D721Med (cell line): Measurements from ENCODE around the gene ESRRG.

Source experiments
- DNase-seq: peaks from one replicate; pipeline ENCODE4 v3.0.0; 2011; ENCODE audit warnings: low spot score; ENCODE audit not compliant: insufficient read length
- FAIRE-seq: peaks from 2 replicates; lab custom pipeline; 2011; peaks lifted over from hg19 to GRCh38; lab: Jason Lieb, UNC
- TF ChIP-seq, protein P1 (sequence below): IDR thresholded peaks from 2 replicates; pipeline ENCODE4 v1.5.1; 2012; ENCODE audit warnings: mild to moderate bottlenecking, control low read depth; ENCODE audit not compliant: insufficient read depth; ENCODE audit errors: missing control alignments

The ESRRG gene

DNA sequence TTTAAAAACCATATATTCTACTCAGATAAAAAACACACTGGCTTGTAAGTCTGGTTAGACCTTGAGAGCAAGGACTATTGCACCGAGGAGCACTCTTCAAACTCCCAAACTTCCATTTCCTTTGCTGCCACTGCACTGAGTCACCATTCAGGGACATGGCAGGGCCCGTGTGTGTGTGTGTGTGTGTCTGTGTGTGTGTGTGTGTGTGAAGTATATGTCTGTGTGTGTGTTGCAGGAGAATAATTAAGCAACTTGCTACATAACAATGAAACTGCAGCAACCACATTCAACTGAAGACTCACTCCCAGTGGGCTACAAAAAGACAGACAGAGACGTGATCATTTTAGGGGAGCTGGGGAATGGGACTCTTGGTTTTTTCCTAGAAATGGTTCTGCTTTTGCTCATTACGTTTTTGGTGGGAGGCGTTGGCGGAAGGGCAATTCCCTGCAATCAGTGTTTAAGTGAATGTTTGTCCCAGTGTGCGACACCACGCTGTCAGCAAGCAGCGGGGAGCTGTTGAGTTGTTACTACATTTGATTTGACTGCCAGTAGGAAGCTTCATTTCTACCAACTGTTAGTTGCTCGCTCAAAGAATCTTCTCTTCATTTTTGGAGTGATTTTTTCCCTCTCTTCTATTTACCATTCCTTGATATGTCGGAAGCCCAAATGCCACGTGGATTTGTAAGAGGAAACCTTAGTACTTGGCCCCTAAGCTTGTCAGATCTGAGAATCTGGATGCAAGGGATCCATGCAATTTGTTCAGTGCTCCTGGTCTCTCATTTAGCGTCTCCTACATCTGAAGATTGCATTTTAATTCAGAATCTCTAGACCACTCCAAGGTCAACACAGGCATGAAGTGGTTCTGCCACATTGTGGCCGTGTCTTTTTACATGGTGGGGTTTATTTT, 36.1 kb downstream of the ESRRG start:
- DNase-seq (no peak), FAIRE-seq (peak; percentile 51)
- TF ChIP-seq, protein P1, sequence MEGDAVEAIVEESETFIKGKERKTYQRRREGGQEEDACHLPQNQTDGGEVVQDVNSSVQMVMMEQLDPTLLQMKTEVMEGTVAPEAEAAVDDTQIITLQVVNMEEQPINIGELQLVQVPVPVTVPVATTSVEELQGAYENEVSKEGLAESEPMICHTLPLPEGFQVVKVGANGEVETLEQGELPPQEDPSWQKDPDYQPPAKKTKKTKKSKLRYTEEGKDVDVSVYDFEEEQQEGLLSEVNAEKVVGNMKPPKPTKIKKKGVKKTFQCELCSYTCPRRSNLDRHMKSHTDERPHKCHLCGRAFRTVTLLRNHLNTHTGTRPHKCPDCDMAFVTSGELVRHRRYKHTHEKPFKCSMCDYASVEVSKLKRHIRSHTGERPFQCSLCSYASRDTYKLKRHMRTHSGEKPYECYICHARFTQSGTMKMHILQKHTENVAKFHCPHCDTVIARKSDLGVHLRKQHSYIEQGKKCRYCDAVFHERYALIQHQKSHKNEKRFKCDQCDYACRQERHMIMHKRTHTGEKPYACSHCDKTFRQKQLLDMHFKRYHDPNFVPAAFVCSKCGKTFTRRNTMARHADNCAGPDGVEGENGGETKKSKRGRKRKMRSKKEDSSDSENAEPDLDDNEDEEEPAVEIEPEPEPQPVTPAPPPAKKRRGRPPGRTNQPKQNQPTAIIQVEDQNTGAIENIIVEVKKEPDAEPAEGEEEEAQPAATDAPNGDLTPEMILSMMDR = no peak

DNA sequence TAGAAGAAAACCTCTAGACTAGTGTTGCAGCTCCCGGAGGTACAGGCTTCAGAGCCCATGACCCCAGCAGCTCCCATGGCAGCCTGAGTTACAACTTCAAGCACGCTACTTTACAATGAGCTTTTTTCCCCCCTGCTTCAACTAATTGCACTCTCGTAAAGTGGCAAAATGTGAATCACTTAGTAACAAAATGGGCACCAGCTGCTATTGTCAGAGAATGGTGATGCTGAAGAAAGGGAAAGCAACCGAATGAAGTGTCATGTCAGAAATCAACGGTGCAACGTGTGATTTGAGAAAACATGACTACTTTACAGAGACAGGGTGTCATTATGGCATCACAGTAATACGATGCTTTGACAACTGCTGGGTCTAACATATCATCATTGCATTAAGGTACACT, 40.5 kb downstream of the ESRRG start:
- TF ChIP-seq, protein P1 = no peak
- FAIRE-seq = no peak
- no peak for DNase-seq

DNA sequence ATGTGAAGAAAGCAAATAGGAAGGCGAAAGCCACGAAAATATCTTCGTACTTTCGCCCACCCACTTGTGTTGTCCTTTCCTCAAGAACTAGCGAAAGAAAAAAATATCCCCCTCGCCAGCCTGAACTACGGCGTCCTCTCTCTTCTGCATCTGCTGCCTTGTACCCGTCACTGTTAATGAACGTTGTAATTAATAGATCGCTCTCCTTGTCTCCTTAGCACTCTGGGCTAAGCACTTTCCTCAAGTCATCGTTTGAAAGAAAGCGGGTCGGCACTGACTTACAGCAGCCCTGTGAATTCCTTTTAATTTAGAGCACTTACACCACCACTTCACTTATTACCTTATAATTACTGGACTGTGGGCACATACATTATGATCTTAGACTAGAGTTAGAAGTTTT, 44.1 kb downstream of the ESRRG start:
- no peak for FAIRE-seq
- TF ChIP-seq, protein P1 = no peak

DNA sequence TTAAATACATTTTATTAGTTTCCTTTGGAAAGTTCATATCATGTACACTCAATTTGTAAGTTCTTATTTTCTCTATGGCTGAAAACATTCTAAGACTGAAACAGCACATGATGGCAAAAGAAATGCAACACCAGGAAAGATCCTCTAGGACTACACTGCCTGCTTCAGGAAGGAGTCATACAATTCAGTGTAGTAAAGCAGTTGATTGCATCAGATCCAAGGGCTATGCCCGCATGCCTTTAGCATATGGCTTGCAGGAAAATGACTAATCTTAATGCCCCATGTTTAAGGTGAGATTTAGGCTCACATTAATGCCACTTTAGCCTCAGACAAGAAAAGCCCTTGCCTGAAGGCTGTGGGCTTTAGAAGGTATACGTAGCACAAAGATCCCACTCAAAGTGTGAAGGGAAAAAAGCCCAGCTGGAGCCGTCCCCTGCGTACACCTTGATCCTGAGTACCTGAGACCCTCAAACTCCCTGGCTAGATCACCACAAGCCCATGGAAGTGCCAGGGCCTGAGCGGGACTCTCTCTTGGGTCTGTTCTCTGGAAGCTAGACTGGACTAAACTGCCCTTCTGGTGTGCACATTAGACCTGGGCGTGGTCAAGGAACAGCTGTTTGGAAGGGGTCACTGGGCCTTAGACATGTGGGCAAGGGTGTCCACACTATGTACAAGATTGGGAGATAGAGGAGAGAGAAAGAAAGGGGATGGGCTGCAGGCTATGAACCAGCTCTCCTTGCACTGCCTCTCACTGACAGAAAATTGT, 52.9 kb downstream of the ESRRG start:
- TF ChIP-seq, protein P1 = peak; percentile 31
- DNase-seq = no peak
- peak; percentile 99 for FAIRE-seq

More for the DNA sequence above, 44.1 kb downstream of the ESRRG start:
- no peak for DNase-seq

DNA sequence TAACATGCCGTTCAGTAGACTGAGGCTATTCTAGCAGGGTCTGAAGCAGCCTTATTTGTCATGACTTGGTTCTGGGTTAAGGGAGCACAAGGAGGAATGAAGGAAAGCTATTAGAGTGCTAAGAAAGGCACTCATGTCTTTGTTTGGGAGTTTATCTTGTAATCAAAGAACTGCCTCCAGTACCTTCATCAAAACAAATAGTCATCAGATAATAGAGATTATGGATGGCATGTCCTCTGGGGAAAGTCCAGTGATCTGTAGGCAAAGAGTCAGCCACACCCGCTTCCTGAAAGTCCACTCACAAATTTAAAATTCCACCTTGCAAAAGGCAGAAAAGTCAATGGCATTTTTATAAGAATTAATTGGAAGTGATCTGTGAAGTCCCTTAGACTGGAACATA, 56.8 kb downstream of the ESRRG start:
- DNase-seq (no peak), FAIRE-seq (no peak)
- TF ChIP-seq, protein P1 = no peak

DNA sequence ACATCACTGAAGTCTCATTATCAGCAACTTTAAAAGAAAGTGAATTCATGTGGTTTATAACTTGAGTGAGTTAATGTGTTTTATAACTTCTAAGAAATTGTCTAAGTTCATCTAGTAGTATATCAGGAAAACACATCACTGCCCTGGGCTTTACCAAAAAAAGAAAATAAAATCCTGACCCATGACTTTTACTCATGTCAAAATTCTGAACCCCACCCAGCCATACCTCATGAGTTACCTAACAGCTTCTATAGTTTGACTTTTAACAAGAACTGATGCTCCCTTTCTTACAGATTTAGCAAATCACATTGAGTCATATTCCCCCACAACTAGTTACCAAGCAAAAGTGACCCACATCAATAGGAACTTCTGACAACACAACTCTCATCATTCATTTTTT, 57.4 kb downstream of the ESRRG start:
- DNase-seq = no peak
- TF ChIP-seq, protein P1 = no peak
- no peak for FAIRE-seq

DNA sequence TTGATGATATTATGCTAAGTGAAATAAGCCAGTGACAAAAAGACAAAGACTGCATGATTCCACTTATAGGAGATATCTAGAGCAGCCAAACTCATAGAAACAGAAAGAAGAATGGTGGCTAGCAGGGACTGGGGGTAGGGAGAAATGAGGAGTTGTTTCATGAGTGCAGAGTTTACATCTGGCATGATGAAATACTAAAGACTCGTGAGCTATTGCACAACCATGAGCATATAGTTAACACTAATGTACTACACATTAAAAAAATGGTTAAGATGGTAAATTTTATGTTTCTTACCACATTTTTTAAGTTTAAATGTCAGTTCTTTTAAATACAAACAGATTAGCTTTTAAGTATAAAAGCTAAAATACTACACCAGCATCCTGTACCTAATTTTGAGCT, 57.8 kb downstream of the ESRRG start:
- TF ChIP-seq, protein P1 = no peak
- FAIRE-seq (no peak), DNase-seq (no peak)
